Ovary (tissue), 9 donors: ENCODE results near the gene CTNNAL1. TPM values are rescaled to one million over a fixed set of nuclear protein-coding genes. Genes with fewer than 3 reads are reported as not detected.

ENCODE experiments used
- DNase-seq, 5 donors: peaks; one replicate each; pipeline ENCODE4 v3.0.0-alpha.2; 2019 to 2020
- H3K27ac ChIP-seq, 2 donors: fragments of 200-600 bp; one replicate each; pipeline versions ENCODE4 v1.5.1 to v1.8.0; 2019 to 2022
- H3K27me3 ChIP-seq: fragments of 200-600 bp; one replicate; pipeline ENCODE4 v1.8.0; 2022
- H3K36me3 ChIP-seq: fragments of 200-600 bp; sonication (generic); one replicate; pipeline ENCODE4 v1.5.1; 2019
- H3K4me1 ChIP-seq: one replicate; pipeline ENCODE4 v1.8.1; 2013; ENCODE audit warnings: mild to moderate bottlenecking, moderate library complexity; ENCODE audit not compliant: insufficient read depth
- H3K4me3 ChIP-seq: fragments of 200-600 bp; sonication (generic); one replicate; pipeline ENCODE4 v1.5.1; 2017
- H3K9me3 ChIP-seq, 2 donors: fragments of 200-600 bp in 1 of 2; sonication (generic) in 1 of 2; one replicate each; pipeline versions ENCODE4 v1.5.1 to v1.8.1; 2013 to 2019; ENCODE audit warnings: mild to moderate bottlenecking in 1 of 2, moderate library complexity in 1 of 2
- EP300 ChIP-seq: sonication (generic); formaldehyde crosslinking; IDR thresholded peaks from one replicate; pipeline ENCODE4 v1.6.1; 2017; ENCODE audit warnings: antibody characterized with exemption
- POLR2A ChIP-seq: fragments of 450-650 bp; IDR thresholded peaks from one replicate; pipeline ENCODE4 v1.6.1; 2017; ENCODE audit warnings: antibody characterized with exemption, mild to moderate bottlenecking, moderate library complexity
- WGBS, 3 donors: extraction: QIAGEN DNeasy Blood & Tissue Kit in 1 of 3; methylation state at CpG; one replicate each; pipeline versions ENCODE4 v1.1.5 to v1.1.7; 2013 to 2017; 5-methylcytosine and 5-hydroxymethylcytosine counted together
- intact Hi-C, 4 donors: fragments of 100-400 bp; cut with DNase I; formaldehyde crosslinking; loops; one replicate each; pipeline versions ENCODE4 v1.11.0 to v1.15.1; 2022 to 2023
- polyA plus RNA-seq, 2 donors: library from polyadenylated mRNA; stranded (reverse); fragments of 200-250 nt in 1 of 2; fragments of 350-450 nt in 1 of 2; fragmentation: Illumina TruSeq in 1 of 2; extraction: RNeasy Lipid Tissue Mini Kit (QIAGEN cat#74804) in 1 of 2; gene quantifications; one replicate each; pipeline ENCODE4 v1.2.3, GENCODE V29; 2013 to 2014
- total RNA-seq, 7 donors: library from RNA; depleted of rRNA in 2 of 7; stranded (reverse); fragments of >200 nt in 2 of 7; fragmentation: NEBNext Ultra II Directional in 3 of 7; extraction: Animal tissue kit (Norgen Biotek cat#: 25700) in 3 of 7; gene quantifications; one replicate each; pipeline versions ENCODE4 v1.1.0 to v1.2.4, GENCODE V29; 2016 to 2023
- TF ChIP-seq, protein P1 (sequence below), 3 donors: fragments of 450-650 bp in 2 of 3; fragments of 200-600 bp in 1 of 3; IDR thresholded peaks; one replicate each; pipeline versions ENCODE4 v1.5.1 to v1.8.0; 2016 to 2022; ENCODE audit warnings: antibody characterized with exemption in 3 of 3, mild to moderate bottlenecking in 1 of 3
- donor health status: DM: no; HTN: no; CAD: no; lungs with moderate emphysema.
- donor health status: DM: no; HTN: no; CAD: no.
- donor health status: Bipolar disorder and iron deficiency.
- donor health status: DM: yes; HTN: yes; CAD: no.
- donor health status: DM: no; HTN: no; CAD: no.
- donor health status: DM: yes; HTN: yes; CAD: no.

Gene CTNNAL1
- total and polyA plus RNA-seq, 9 donors = 82.4 to 238 (median 137) TPM

DNA sequence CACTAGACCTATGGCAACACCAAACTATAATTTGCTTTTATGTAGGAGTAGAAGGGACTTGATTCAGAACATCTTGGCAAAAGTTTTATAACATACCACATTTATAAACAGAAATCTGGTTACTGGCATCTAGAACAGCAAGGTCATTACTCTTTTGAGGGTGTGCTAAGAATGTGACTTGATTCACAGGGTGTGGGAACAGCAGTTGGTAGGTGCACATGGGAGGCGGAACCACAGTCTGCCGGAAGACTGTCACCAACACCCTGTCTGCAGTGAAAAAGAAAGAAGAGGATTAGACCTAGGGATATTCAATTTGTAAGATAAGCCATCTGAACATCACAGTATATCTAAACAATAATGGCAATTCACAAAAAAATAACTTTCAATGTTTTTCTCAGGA lies 102.4 kb downstream of the CTNNAL1 start:
- H3K27me3 ChIP-seq = no peaks in the 10 kb centered on the region
- intact Hi-C loops = no loop called here
- no peaks in the 10 kb centered on the region for H3K9me3 ChIP-seq
- TF ChIP-seq, protein P1, sequence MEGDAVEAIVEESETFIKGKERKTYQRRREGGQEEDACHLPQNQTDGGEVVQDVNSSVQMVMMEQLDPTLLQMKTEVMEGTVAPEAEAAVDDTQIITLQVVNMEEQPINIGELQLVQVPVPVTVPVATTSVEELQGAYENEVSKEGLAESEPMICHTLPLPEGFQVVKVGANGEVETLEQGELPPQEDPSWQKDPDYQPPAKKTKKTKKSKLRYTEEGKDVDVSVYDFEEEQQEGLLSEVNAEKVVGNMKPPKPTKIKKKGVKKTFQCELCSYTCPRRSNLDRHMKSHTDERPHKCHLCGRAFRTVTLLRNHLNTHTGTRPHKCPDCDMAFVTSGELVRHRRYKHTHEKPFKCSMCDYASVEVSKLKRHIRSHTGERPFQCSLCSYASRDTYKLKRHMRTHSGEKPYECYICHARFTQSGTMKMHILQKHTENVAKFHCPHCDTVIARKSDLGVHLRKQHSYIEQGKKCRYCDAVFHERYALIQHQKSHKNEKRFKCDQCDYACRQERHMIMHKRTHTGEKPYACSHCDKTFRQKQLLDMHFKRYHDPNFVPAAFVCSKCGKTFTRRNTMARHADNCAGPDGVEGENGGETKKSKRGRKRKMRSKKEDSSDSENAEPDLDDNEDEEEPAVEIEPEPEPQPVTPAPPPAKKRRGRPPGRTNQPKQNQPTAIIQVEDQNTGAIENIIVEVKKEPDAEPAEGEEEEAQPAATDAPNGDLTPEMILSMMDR (IDR thresholded peaks at IDR 0.05) = no peak
- TF ChIP-seq EP300 (no peak), POLR2A (no peak)
- no peak overlapping the region for H3K4me3 ChIP-seq
- no peak for DNase-seq
- no peaks in the 10 kb centered on the region for H3K4me1 ChIP-seq
- no peak overlapping the region for H3K27ac ChIP-seq
- H3K36me3 ChIP-seq = no peaks in the 10 kb centered on the region
- 79 to 88% (median 86%) methylated on average over 2 of the region's 2 CpGs for WGBS, 3 donors

DNA sequence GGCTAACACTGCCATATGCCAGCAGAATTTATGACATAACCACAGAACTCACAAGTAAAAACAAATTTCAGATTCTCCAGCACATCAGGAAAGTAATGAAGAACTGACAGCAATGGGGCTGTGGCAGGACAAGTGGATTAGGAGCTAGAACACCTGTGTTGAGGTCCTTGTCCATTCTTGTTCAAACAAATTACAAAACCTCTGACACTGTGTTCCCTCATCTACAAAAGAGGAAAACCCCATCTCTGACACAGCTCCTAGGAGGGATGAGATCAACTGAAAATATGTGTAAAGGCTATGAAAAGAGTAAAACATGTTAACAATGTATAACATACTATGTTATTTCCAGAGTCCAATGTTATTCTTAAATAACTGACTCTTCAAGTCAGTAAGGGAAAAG lies 102.9 kb downstream of the CTNNAL1 start:
- H3K36me3 ChIP-seq = no peaks in the 10 kb centered on the region

DNA sequence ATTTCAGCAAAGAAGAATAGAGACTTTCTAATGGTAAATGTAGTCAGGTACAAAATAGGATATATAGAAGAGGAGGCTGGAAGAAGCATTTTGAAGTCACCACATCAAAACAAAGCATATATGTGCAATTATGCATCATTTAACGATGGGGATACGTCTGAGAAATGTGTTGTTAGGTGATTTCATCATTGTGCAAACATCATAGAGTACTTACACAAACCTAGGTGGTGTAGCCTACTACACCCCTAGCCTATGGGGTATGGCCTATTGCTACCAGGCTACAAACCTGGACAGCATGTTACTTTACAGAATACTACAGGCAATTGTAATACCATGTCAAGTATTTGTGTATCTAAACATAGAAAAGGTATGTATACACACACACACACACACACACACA lies 107.8 kb downstream of the CTNNAL1 start:
- H3K4me3 ChIP-seq = no peak overlapping the region
- DNase-seq = no peak
- no peak for TF ChIP-seq POLR2A
- TF ChIP-seq, protein P1 (IDR thresholded peaks at IDR 0.05) = no peak
- no peak for TF ChIP-seq EP300
- H3K36me3 ChIP-seq = no peaks in the 10 kb centered on the region
- H3K4me1 ChIP-seq = no peaks in the 10 kb centered on the region
- 89 to 95% (median 90%) methylated on average over 2 of the region's 2 CpGs for WGBS, 3 donors
- no peaks in the 10 kb centered on the region for H3K27me3 ChIP-seq
- no peak overlapping the region for H3K27ac ChIP-seq
- intact Hi-C loops = no loop called here
- H3K9me3 ChIP-seq = no peaks in the 10 kb centered on the region

More for the DNA sequence above, 102.9 kb downstream of the CTNNAL1 start:
- no peak for DNase-seq
- Histone ChIP-seq H3K4me1 (no peaks in the 10 kb centered on the region), H3K4me3 (no peak overlapping the region), H3K27ac (no peak overlapping the region), H3K27me3 (no peaks in the 10 kb centered on the region), H3K9me3 (no peaks in the 10 kb centered on the region)
- no peak for TF ChIP-seq EP300
- TF ChIP-seq POLR2A = no peak
- TF ChIP-seq, protein P1 (IDR thresholded peaks at IDR 0.05) = no peak
- intact Hi-C loops = no loop called here

DNA sequence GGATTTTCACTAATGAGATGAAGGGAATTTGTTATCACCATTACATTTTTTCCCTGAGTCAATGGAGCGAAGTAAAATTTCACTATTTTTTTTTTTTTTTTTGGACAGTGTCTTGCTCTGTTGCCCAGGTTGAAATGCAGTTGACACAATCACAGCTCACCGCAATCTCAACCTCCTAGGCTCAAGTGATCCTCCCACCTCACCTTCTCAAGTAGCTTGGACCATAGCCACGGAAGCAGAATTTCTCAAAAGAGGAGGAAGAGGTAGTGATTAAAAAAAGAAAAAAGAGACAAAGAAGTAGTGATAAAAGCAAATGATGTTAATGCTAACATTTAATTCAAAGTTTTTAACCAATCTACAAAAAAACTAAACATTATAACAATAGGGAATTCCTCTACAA lies 109.1 kb downstream of the CTNNAL1 start:
- intact Hi-C loops = no loop called here
- Histone ChIP-seq H3K36me3 (no peaks in the 10 kb centered on the region), H3K9me3 (no peaks in the 10 kb centered on the region), H3K27ac (no peak overlapping the region), H3K4me3 (no peak overlapping the region), H3K27me3 (no peaks in the 10 kb centered on the region), H3K4me1 (no peaks in the 10 kb centered on the region)
- no peak for TF ChIP-seq POLR2A
- TF ChIP-seq, protein P1 (IDR thresholded peaks at IDR 0.05) = no peak
- TF ChIP-seq EP300 = no peak
- 90 to 97% (median 91%) methylated on average over 3 of the region's 3 CpGs for WGBS, 3 donors
- DNase-seq = no peak
